ENCODE measurements around the gene MIA2. TPM values are rescaled to one million over a fixed set of nuclear protein-coding genes. Genes with fewer than 3 reads are reported as not detected.

MIA2 gene
- total and polyA plus RNA-seq, 4 donors: 39.2 to 106 (median 56.4) TPM

DNA sequence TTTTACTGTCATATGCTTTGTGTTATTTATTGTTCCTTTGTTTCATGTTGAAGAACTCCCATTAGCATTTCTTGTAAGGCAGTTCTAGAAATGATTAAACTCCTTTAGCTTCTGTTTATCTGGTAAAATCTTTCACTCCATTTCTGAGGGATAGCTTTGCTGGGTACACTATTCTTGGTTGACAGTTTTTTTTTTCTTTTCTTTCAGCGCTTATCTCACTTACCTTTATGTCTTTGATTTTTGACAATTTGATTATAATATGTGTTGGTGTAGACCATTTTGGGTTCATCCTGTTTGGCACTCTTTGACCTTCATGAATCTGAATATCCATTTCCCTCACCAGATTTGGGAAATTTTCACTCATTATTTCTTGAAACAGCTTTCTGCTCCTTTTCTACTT, 182.4 kb downstream of the MIA2 start:
- no peaks in the 10 kb centered on the region for H3K36me3 ChIP-seq (ENCODE audit: control insufficient read depth in 4 of 4, insufficient read depth in 3 of 4, low read depth in 1 of 4, low read length in 3 of 4)
- TF ChIP-seq HNF4A (conservative IDR thresholded peaks at IDR 0.05): no peak
- TF ChIP-seq, protein P1, sequence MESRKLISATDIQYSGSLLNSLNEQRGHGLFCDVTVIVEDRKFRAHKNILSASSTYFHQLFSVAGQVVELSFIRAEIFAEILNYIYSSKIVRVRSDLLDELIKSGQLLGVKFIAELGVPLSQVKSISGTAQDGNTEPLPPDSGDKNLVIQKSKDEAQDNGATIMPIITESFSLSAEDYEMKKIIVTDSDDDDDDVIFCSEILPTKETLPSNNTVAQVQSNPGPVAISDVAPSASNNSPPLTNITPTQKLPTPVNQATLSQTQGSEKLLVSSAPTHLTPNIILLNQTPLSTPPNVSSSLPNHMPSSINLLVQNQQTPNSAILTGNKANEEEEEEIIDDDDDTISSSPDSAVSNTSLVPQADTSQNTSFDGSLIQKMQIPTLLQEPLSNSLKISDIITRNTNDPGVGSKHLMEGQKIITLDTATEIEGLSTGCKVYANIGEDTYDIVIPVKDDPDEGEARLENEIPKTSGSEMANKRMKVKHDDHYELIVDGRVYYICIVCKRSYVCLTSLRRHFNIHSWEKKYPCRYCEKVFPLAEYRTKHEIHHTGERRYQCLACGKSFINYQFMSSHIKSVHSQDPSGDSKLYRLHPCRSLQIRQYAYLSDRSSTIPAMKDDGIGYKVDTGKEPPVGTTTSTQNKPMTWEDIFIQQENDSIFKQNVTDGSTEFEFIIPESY (IDR thresholded peaks at IDR 0.05): no peak
- TF ChIP-seq GABPA (IDR thresholded peaks at IDR 0.05 in 1 of 2, conservative IDR thresholded peaks at IDR 0.05 in 1 of 2): no peak
- no peak for TF ChIP-seq TAF1 (conservative IDR thresholded peaks at IDR 0.05)
- no peak for TF ChIP-seq SP1 (IDR thresholded peaks at IDR 0.05)
- no peak for TF ChIP-seq RAD21 (IDR thresholded peaks at IDR 0.05)
- no peak for TF ChIP-seq FOXA1 (IDR thresholded peaks at IDR 0.05)
- TF ChIP-seq, protein P2, sequence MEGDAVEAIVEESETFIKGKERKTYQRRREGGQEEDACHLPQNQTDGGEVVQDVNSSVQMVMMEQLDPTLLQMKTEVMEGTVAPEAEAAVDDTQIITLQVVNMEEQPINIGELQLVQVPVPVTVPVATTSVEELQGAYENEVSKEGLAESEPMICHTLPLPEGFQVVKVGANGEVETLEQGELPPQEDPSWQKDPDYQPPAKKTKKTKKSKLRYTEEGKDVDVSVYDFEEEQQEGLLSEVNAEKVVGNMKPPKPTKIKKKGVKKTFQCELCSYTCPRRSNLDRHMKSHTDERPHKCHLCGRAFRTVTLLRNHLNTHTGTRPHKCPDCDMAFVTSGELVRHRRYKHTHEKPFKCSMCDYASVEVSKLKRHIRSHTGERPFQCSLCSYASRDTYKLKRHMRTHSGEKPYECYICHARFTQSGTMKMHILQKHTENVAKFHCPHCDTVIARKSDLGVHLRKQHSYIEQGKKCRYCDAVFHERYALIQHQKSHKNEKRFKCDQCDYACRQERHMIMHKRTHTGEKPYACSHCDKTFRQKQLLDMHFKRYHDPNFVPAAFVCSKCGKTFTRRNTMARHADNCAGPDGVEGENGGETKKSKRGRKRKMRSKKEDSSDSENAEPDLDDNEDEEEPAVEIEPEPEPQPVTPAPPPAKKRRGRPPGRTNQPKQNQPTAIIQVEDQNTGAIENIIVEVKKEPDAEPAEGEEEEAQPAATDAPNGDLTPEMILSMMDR (IDR thresholded peaks at IDR 0.05; ENCODE audit: low read depth, low read length, missing input control): no peak
- no peak for TF ChIP-seq NR2F2 (IDR thresholded peaks at IDR 0.05)
- no peak for TF ChIP-seq JUND (IDR thresholded peaks at IDR 0.05)
- TF ChIP-seq EGR1 (IDR thresholded peaks at IDR 0.05; ENCODE audit: low read depth in 2 of 2): no peak
- TF ChIP-seq, protein P3, sequence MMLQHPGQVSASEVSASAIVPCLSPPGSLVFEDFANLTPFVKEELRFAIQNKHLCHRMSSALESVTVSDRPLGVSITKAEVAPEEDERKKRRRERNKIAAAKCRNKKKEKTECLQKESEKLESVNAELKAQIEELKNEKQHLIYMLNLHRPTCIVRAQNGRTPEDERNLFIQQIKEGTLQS (IDR thresholded peaks at IDR 0.05): no peak
- no peak for TF ChIP-seq HNF4G (IDR thresholded peaks at IDR 0.05)
- WGBS: 100% methylated on average over 1 of the region's 1 CpG
- H3K27me3 ChIP-seq (ENCODE audit: control insufficient read depth in 4 of 4, insufficient read depth in 4 of 4, low read length in 3 of 4): no peaks in the 10 kb centered on the region
- H3K4me3 ChIP-seq (ENCODE audit: low read depth in 1 of 3, low read length in 3 of 3): no peak overlapping the region
- H3K9ac ChIP-seq (ENCODE audit: low read depth in 1 of 2, low read length in 2 of 2): no peak overlapping the region
- H3K27ac ChIP-seq (ENCODE audit: low read depth in 1 of 2, low read length in 2 of 2): no peak overlapping the region
- peaks cover 0 to 5% (median 3%) of the 10 kb centered on the region in 4 donors for H3K9me3 ChIP-seq (ENCODE audit: control insufficient read depth in 4 of 4, low read length in 3 of 4)
- H3K4me1 ChIP-seq (ENCODE audit: control insufficient read depth in 4 of 4, insufficient read depth in 4 of 4, low read length in 3 of 4): peaks cover 0 to 8% (median 4%) of the 10 kb centered on the region in 4 donors
- DNase-seq (ENCODE audit: low spot score): no peak

DNA sequence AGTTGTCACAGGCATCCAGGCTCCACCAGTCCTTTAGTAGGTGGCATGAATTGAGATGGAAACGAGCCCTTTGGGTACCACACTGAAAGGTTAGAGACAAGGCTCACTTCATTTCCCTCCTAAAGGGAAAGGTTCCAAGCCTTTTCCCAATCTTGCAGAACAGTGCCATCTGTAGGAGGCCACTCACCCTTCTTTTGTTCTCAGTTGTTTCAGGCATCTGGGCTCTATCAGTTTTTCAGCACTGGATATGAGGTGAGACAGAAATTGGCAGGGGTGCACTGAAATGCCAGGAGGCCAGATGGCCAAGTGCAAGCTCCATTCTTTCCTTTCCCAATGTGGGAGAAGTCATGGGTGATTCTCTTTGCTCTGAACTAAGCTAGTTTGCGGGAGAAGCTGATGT, 183.3 kb downstream of the MIA2 start:
- peaks cover 0 to 5% (median 3%) of the 10 kb centered on the region in 4 donors for H3K9me3 ChIP-seq (ENCODE audit: control insufficient read depth in 4 of 4, low read length in 3 of 4)
- H3K4me3 ChIP-seq (ENCODE audit: low read depth in 1 of 3, low read length in 3 of 3): no peak overlapping the region
- no peak overlapping the region for H3K9ac ChIP-seq (ENCODE audit: low read depth in 1 of 2, low read length in 2 of 2)
- WGBS: 100% methylated on average over 2 of the region's 2 CpGs
- TF ChIP-seq YY1 (IDR thresholded peaks at IDR 0.05): no peak
- peak; percentile 29 to 65 for TF ChIP-seq RAD21 (IDR thresholded peaks at IDR 0.05)
- no peak for TF ChIP-seq GABPA (IDR thresholded peaks at IDR 0.05 in 1 of 2, conservative IDR thresholded peaks at IDR 0.05 in 1 of 2)
- no peak for TF ChIP-seq HNF4A (conservative IDR thresholded peaks at IDR 0.05)
- TF ChIP-seq, protein P2 (IDR thresholded peaks at IDR 0.05; ENCODE audit: low read depth, low read length, missing input control): peak; percentile 7
- TF ChIP-seq, protein P4, sequence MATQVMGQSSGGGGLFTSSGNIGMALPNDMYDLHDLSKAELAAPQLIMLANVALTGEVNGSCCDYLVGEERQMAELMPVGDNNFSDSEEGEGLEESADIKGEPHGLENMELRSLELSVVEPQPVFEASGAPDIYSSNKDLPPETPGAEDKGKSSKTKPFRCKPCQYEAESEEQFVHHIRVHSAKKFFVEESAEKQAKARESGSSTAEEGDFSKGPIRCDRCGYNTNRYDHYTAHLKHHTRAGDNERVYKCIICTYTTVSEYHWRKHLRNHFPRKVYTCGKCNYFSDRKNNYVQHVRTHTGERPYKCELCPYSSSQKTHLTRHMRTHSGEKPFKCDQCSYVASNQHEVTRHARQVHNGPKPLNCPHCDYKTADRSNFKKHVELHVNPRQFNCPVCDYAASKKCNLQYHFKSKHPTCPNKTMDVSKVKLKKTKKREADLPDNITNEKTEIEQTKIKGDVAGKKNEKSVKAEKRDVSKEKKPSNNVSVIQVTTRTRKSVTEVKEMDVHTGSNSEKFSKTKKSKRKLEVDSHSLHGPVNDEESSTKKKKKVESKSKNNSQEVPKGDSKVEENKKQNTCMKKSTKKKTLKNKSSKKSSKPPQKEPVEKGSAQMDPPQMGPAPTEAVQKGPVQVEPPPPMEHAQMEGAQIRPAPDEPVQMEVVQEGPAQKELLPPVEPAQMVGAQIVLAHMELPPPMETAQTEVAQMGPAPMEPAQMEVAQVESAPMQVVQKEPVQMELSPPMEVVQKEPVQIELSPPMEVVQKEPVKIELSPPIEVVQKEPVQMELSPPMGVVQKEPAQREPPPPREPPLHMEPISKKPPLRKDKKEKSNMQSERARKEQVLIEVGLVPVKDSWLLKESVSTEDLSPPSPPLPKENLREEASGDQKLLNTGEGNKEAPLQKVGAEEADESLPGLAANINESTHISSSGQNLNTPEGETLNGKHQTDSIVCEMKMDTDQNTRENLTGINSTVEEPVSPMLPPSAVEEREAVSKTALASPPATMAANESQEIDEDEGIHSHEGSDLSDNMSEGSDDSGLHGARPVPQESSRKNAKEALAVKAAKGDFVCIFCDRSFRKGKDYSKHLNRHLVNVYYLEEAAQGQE (IDR thresholded peaks at IDR 0.05): no peak
- TF ChIP-seq JUND (IDR thresholded peaks at IDR 0.05): no peak
- peaks cover 0 to 8% (median 4%) of the 10 kb centered on the region in 4 donors for H3K4me1 ChIP-seq (ENCODE audit: control insufficient read depth in 4 of 4, insufficient read depth in 4 of 4, low read length in 3 of 4)
- H3K27me3 ChIP-seq (ENCODE audit: control insufficient read depth in 4 of 4, insufficient read depth in 4 of 4, low read length in 3 of 4): no peaks in the 10 kb centered on the region
- H3K36me3 ChIP-seq (ENCODE audit: control insufficient read depth in 4 of 4, insufficient read depth in 3 of 4, low read depth in 1 of 4, low read length in 3 of 4): no peaks in the 10 kb centered on the region
- no peak overlapping the region for H3K27ac ChIP-seq (ENCODE audit: low read depth in 1 of 2, low read length in 2 of 2)
- no peak for DNase-seq (ENCODE audit: low spot score)

Data from liver (tissue), 9 donors.